OCI-LY3 (cell line): Measurements from ENCODE around the gene DUSP1.

Source experiments
- H2AFZ ChIP-seq: fragments of 200-600, 300-600 bp; shearing (Covaris generic); 2 replicates; pipeline ENCODE4 v1.6.0; 2014; ENCODE audit warnings: antibody characterized with exemption, low read depth, low read length
- H3K27ac ChIP-seq: fragments of 200-600, 300-600 bp; sonication (generic); 2 replicates; pipeline ENCODE4 v1.5.1; 2014; ENCODE audit warnings: mild to moderate bottlenecking, low read length, moderate library complexity, mixed read lengths
- H3K27me3 ChIP-seq: fragments of 200-600, 300-600 bp; sonication (generic); 2 replicates; pipeline ENCODE4 v1.6.1; 2014; ENCODE audit warnings: low read depth, low read length, mixed read lengths
- H3K36me3 ChIP-seq: fragments of 200-600, 300-600 bp; sonication (generic); replicated peaks from 2 replicates; pipeline ENCODE3; 2014; ENCODE audit warnings: low read depth, low read length, mixed read lengths
- H3K4me1 ChIP-seq: fragments of 300-600, 200-600 bp; sonication (generic); 2 replicates; pipeline ENCODE4 v1.6.1; 2014; ENCODE audit warnings: low read length, mixed read lengths
- H3K4me2 ChIP-seq: fragments of 200-600, 300-600 bp; sonication (generic); 2 replicates; pipeline ENCODE4 v1.6.1; 2014; ENCODE audit warnings: low read length, mixed read lengths
- H3K4me3 ChIP-seq: fragments of 300-600, 200-600 bp; sonication (generic); 2 replicates; pipeline ENCODE4 v1.5.1; 2014; ENCODE audit warnings: antibody characterized with exemption, mild to moderate bottlenecking, low read length, moderate library complexity
- H3K79me2 ChIP-seq: fragments of 300-600, 200-600 bp; shearing (Covaris generic); 2 replicates; pipeline ENCODE4 v1.6.1; 2014; ENCODE audit warnings: mild to moderate bottlenecking, low read length, mixed read lengths
- H3K9ac ChIP-seq: fragments of 300-600, 200-600 bp; shearing (Covaris generic); 2 replicates; pipeline ENCODE4 v1.6.0; 2014; ENCODE audit warnings: mild to moderate bottlenecking, low read length, moderate library complexity
- H3K9me3 ChIP-seq: fragments of 200-600, 300-600 bp; shearing (Covaris generic); 2 replicates; pipeline ENCODE4 v1.6.1; 2014; ENCODE audit warnings: low read length, mixed read lengths; ENCODE audit not compliant: insufficient read depth
- H4K20me1 ChIP-seq: fragments of 200-600, 300-600 bp; sonication (generic); 2 replicates; pipeline ENCODE4 v1.6.1; 2016; ENCODE audit warnings: low read length, mixed read lengths; ENCODE audit not compliant: insufficient read depth
- CTCF ChIP-seq: fragments of 200-600, 300-600 bp; sonication (generic); IDR thresholded peaks from 2 replicates; pipeline ENCODE4 v1.5.1; 2014; ENCODE audit warnings: antibody characterized with exemption, low read length, low read depth
- EZH2phosphoT487 ChIP-seq: fragments of 200-600 bp; shearing (Covaris generic); IDR thresholded peaks from 2 replicates; pipeline ENCODE4 v1.6.1; 2018; ENCODE audit warnings: antibody characterized with exemption, mixed run types, low read depth

The DUSP1 gene

GRCh38 chr5:172796306-172796705, 25.3 kb upstream of the DUSP1 start:
- Histone ChIP-seq H3K79me2 (no peaks in the 10 kb centered on the region), H3K27me3 (no peaks in the 10 kb centered on the region), H3K4me1 (peaks cover 49% of the 10 kb centered on the region), H3K4me3 (no peak overlapping the region), H3K27ac (no peak overlapping the region), H3K9me3 (peaks cover 9% of the 10 kb centered on the region; the same call in 1 of the 2 replicates), H2AFZ (no peak overlapping the region), H3K36me3 (peaks cover 2% of the 10 kb centered on the region), H3K4me2 (peak overlapping the region; percentile 32), H4K20me1 (no peaks in the 10 kb centered on the region), H3K9ac (no peak overlapping the region)
- TF ChIP-seq CTCF (no peak), EZH2phosphoT487 (no peak)

GRCh38 chr5:172795318-172795977, 24.5 kb upstream of the DUSP1 start:
- Histone ChIP-seq H2AFZ (no peak overlapping the region), H3K79me2 (no peaks in the 10 kb centered on the region), H3K4me3 (no peak overlapping the region), H3K27me3 (no peaks in the 10 kb centered on the region), H3K4me1 (peaks cover 57% of the 10 kb centered on the region), H3K27ac (no peak overlapping the region), H3K4me2 (peak overlapping the region; percentile 32; the same call in 1 of the 2 replicates), H3K9ac (no peak overlapping the region), H3K36me3 (peaks cover 2% of the 10 kb centered on the region), H3K9me3 (peaks cover 9% of the 10 kb centered on the region; the same call in 1 of the 2 replicates), H4K20me1 (no peaks in the 10 kb centered on the region)
- TF ChIP-seq EZH2phosphoT487 (no peak), CTCF (no peak)

- H3K36me3 ChIP-seq, result peaks cover 2% of the 10 kb centered on the region
Measured at GRCh38 chr5:172793577-172794488, 22.8 kb upstream of the DUSP1 start.

More at GRCh38 chr5:172793577-172794488, 22.8 kb upstream of the DUSP1 start:
- H3K27me3 ChIP-seq, result no peaks in the 10 kb centered on the region
- H3K4me1 ChIP-seq, result peaks cover 56% of the 10 kb centered on the region
- no peaks in the 10 kb centered on the region for H3K79me2 ChIP-seq
- H3K9me3 ChIP-seq, result peaks cover 9% of the 10 kb centered on the region; the same call in 1 of the 2 replicates
- no peaks in the 10 kb centered on the region for H4K20me1 ChIP-seq
- H2AFZ ChIP-seq, result no peak overlapping the region
- H3K4me3 ChIP-seq, result no peak overlapping the region
- no peak overlapping the region for H3K9ac ChIP-seq
- H3K4me2 ChIP-seq, result peak overlapping the region; percentile 24
- TF ChIP-seq EZH2phosphoT487 (no peak), CTCF (no peak)
- peak overlapping the region; percentile 32 for H3K27ac ChIP-seq
